ENCODE results near the gene POLE4.

The POLE4 gene

DNA sequence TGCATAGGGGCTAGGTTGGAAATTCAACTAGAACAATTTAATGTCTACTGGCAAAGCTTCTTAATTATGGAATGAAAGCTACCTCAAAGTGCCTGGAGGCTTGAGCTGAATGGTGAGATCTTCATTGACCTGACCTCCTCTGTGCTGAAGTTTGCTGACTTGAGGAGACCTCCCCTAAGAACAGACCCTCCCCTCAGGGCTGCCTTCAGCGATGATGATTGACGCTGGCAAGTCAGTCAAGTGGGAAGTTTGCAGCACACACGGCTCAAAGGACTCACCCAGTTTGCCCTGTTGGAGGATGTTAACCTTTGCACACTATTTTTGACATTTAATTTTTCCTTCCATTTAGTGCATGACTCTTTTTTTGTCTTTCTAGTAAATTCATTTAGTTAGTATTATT lies 17.2 kb upstream of the POLE4 start:
- no peak for DNase-seq

- no peak for DNase-seq
Measured at GRCh38 chr2:74942263-74942662, 16.2 kb upstream of the POLE4 start.

DNA sequence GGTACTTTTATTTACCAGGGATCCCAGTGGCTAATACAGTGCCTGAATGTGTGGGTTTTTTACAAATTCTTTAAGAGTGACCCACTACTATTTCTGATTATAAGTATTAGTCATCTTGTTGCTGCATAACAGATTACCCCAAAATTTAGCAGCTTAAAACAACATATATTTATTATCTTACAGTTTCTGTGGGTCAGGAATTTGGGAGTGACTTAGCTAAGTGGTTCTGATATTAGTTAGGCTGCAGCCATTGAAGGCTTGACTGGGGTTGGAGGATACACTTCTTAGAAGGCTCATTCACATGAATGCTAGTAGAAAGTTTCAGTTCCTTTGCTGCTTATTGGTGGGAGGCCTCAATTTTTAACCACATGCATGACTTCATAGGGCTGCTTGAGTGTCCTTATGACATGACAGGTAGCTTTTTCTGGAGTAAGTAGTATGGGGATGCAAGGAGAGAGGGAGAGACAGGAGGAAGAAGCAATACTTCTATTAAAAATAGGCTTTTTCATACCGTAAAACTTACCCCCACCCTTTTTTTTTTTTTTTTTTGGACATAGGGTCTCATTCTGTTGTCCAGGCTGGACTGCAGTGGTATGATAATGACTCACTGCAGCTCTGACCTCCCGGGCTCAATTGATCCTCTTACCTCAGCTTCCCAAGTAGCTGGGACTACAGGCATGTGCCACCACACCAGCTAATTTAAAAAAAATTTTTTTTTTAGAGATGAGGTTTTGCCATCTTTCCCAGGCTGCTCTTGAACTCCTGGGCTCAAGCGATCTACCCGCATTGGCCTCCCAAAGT lies 13.3 kb upstream of the POLE4 start:
- DNase-seq: no peak

DNA sequence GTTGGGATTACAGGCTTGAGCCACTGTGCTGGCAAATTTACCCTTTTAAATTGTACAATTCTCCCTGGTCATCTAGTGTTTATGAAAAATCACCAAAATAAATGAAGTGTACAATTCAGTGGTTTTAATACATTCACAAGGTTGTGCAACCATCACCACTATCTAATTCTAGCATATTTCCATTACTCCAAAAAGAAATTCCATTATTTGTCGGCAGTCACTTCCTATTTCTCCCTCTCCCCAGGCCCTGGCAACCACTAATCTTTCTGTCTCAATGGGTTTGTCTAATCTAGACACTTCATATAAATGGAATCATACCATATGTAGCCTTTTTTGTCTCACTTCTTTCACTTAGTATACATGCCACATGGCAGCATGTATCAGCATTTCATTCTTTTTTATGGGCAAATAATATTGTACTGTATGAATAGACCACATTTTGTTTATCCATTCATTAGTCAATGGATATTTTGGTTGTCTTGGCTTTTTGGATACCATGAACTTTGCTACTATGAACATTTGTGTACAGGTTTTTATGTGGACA lies 12.6 kb upstream of the POLE4 start:
- no peak for DNase-seq

DNA sequence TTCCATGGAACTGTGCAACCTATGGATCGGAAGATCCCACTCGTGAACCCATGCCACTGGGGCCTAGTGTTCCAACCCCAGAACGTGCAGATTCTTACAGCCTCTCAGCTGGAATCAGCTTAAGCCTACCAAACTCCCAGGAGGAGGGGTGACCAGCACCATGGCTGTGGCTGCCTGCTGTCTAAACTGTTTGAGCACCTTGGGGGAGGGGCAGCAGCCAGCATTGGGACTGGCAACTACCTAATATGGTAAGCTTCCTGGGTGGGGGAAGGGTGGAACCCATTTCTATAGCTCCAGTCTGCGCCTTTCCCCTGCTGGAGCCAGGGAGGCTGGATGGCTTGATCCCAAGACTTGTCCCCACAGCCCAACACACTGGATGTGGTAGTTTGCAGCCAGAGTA lies 10.7 kb upstream of the POLE4 start:
- DNase-seq: no peak

DNA sequence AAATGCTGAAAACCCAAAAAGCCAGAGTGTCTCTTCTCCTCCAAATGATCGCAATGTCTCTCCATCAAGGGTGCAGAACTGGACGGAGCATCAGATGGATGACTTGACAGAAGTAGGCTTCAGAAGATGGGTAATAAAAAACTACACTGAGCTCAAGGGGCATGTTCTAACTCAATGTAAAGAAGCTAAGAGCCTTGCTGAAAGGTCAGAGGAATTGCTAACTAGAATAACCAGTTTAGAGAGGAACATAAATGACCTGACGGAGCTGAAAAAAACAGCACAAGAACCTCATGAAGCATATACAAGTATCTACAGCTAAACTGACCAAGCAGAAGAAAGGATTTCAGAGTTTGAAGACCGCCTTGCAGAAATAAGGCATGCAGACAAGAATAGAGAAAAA lies 9.7 kb upstream of the POLE4 start:
- no peak for DNase-seq

DNA sequence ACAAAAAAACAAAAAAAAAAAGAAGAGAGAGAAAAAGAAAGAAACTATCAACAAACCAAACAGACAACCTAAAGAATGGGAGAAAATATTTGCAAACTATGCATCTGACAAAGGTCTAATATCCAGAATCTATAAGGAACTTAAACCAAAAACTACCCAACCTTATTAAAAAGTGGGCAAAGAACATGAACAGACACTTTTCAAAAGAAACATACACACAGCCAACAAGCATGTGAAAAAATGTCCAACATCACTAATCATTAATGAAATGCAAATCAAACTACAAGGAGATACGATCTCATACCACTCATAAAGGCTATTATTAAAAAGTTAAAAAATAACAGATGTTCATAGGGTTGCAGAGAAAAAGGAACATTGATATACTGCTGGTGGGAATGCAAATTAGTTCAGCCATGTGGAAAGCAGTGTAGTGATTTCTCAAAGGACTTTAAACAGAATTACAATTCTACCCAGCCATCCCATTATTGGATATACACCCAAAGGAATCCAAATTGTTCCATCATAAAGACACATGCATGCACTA lies 7.2 kb upstream of the POLE4 start:
- DNase-seq: no peak

DNA sequence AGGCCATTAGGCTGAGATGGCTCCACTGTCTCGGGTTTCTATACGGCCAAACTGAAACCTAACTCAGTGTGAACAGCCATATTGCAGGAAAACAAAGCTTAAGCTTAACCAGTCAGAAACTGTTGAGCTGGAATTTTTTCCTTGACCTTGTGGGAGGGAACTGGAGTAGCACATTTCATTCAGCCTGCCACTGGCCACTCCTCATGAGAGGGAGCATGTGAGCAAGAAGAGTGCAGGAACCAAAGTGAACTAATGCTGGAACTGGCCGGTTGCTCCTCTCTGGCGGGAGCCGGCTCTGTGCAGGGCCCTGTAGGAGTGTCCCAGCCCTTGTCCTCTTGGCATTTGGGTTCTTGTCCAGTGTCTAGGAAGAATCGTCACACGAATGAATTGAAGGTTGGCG lies 5.9 kb upstream of the POLE4 start:
- no peak for DNase-seq

- no peak for DNase-seq
Measured at GRCh38 chr2:74953796-74954499, 4.5 kb upstream of the POLE4 start.

DNA sequence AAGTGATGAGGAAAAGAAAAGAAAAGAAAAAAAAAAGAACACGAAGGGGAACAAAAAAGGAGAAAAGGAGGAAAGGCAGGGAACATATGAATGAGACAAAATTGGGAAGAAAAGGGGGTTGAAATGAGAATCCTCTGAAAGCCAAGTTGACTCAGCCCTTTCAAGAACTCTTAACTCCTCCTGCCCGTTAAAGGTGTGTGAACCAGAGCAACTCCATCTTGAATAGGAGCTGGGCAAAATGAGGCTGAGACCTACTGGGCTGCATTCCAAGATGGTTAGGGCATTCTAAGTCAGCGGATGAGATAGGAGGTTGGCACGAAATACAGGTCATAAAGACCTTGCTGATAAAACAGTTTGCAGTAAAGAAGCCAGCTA lies 4.0 kb upstream of the POLE4 start:
- DNase-seq: no peak

- no peak for DNase-seq
Measured at GRCh38 chr2:74957886-74958273, 563 bp upstream of the POLE4 start.

- no peak for DNase-seq
Measured at GRCh38 chr2:74959106-74959751, 786 bp downstream of the POLE4 start.

DNA sequence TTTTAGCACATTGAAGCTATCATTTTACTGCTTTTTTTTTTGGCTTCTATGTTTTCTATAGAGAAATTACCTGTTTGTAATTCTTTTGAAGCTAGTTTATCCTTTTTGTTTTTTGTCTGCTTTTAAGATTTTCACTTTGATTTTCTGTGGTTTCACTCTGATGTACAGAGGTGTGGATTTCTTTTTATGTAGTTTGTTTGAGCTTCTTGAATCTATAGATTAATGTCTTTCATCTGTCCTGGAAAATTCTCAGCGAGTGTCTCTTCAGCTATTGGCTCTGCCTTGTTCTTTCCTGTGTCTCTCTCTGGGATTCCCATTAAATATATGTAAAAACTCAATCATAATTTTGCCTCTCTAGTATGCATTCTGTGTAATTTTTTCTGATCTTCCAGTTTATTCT lies 8.4 kb downstream of the POLE4 start:
- no peak for DNase-seq

DNA sequence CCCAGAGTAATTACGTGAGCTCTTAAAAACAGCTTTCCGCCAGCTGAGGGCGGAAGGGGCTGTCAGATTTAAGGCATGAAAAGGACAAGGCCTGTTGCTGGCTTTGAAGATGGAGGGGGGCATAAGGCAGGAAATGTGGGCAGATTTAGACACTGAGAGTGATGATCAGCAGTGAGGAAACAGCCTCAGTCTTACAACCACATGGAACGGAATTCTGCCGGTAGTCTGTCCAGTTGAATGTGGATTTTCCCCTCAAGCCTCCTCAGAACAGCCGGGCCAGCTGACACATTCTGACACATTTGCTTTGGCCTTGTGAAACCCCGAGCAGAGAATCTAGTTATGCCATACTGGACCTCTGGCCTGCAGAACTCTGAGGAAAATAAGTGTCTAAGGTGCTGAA lies 16.6 kb downstream of the POLE4 start:
- no peak for DNase-seq

GRCh38 chr2:74979844-74980243 lies 21.4 kb downstream of the POLE4 start:
- DNase-seq: no peak

DNA sequence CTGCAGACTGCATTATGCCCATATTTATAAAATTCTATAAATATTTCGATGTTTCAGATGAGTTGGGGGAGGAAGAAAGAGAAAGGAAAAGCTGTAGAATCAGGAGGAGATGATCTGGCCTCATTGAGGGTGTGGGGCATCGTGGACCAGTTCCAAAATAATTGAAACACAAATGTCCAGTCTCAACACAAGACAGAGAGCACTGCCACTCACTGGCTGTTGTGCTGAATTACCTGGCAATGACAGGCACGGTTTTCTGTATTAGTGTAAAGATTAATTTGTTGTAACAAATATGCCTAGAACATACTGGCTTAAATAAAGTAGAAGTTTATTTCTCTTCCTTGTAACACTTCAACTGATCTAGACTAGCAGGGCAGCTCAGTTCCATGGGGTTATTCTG lies 24.1 kb downstream of the POLE4 start:
- DNase-seq: no peak

- DNase-seq: no peak
Measured at GRCh38 chr2:74983631-74984392, 25.4 kb downstream of the POLE4 start.

GRCh38 chr2:74984947-74985637 lies 26.6 kb downstream of the POLE4 start:
- DNase-seq: no peak

- DNase-seq: no peak
Measured at GRCh38 chr2:74985978-74986609, 27.7 kb downstream of the POLE4 start.

- no peak for DNase-seq
Measured at GRCh38 chr2:74991977-74992376, 33.5 kb downstream of the POLE4 start.

DNA sequence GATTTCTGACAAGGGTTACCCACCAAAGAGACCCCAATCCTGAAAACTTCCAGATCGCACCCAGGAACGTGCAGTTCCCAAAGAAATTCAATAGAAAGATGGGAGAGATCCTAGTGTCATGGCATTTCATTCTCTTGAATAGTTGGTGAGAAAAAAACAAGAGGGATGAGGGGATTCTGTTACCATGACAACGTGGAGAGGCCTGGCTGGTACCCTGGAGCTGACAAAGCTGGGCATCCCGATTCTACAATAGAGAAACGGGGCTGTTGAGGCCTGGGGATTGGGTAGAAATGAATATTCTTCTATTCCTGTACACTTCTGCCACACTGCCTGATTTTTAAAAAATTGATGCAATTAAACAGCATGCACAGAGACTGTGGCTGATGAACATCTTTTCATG lies 41.0 kb downstream of the POLE4 start:
- no peak for DNase-seq

DNA sequence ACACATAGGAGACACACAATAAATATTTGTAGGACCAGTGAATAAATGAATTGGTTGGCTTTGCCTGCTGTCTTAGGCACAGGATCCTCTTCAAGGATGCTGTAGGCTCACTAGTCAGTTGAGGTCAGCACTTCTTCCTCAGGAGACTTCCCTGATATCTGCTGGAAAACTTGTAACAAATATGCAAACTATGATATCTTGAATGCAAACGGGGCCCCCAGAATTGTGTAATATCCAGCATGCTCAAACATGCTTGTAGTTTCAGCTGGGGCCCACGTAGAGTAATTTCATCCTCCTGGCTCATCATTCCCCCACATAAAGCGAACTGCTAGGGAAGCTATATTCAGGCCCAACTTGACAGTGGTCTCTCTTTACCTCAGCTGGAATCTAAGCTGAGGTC lies 43.6 kb downstream of the POLE4 start:
- no peak for DNase-seq
